Inferior parietal cortex (tissue), 1 donor: ENCODE data around the gene SLC19A1.

ENCODE experiments used
- DNase-seq: peaks from one replicate; pipeline ENCODE4 v3.0.0-alpha.2; 2016; ENCODE audit errors: extremely low spot score

The SLC19A1 gene

GRCh38 chr21:45545236-45545570 lies 3.0 kb upstream of the SLC19A1 start:
- no peak for DNase-seq

DNA sequence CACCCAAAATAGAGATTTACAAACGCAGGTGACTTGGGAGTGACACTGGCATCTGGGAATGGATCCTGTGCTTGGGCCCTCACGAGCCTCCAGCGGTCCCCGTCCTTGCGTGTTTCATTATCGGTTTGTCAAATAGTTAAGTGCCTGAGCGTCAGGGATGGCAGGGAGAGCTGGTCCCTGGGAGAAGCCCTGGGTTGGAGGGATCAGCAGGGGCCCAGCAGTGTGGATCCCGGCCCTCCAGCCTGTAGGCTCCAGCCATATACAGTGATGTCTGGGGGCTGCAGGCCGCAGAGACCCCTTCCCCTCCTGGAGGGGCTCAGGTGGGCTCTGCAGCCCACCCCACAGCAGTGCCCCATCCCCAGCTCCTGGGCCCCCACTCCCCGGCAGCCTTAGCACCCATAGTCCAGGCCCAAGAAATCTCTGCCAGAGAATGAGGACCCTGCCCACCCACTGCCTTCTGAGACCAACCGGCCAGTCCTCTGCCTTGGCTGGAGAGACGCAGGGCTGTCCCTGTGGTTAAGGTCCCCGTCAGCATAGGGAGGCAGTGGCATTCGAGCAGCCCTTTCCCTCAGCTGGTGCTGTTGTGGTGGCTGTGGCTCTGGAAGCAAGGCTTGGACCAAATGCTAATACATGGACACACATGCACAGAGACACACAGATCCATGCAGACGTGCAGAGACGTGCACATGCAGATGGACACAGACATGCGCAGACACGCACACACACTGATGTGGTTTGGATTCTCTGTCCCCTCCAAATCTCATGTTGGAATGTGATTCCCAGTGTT lies 2.4 kb upstream of the SLC19A1 start:
- DNase-seq, result no peak

DNA sequence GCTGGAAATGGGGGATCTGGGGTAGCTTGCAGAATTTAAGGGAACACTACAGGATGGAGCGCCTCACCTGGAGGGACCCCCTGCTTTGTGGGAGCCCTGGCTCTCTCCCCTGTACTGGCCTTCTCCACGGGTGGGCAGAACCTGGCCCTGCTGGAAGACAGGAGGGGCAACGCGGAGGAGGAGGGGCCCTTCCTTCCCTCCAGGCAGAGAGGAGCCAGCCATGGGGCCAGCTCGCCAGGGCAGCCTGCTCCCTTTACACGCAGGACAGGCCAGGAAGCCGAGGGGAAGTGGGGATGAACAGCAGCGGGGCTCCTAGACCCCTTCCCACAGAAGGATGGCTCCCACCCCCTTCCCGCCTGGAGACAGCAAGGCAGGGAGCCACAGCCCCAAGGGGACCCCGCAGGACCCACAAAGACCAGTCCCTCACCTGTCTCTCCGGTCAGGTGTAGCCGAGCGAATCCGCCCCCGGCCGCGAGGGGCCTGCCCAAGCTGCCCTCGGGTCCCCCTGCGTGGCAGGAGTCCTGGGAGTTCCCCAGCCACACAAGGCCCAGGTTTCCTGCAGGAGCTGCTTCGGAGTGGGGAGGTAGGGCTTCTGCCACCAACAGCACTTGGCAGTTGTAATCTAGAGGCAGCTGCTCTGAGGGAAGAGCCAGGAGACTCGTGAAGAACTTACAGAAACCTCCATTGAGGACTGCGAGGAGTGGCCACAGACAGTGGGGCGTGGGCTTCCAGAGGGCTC lies 1.6 kb upstream of the SLC19A1 start:
- DNase-seq, result no peak

DNA sequence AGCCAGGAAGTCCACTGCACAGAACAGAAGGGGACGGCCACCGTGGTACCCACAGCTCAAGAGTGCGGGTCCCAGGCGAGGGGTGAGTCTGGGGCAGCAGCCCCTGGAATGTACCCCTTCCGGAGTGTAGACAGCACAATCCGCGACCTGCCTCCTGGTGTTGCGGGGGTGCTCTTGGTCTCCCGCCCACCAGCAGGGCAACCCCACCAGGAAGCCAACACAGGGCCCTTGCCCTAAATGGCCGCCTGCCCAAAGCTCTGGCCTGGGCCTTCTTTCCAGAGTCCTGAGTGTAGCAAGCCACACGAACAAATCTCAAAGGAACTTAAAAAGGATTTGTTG lies 1.1 kb upstream of the SLC19A1 start:
- peak; percentile 15 for DNase-seq

DNA sequence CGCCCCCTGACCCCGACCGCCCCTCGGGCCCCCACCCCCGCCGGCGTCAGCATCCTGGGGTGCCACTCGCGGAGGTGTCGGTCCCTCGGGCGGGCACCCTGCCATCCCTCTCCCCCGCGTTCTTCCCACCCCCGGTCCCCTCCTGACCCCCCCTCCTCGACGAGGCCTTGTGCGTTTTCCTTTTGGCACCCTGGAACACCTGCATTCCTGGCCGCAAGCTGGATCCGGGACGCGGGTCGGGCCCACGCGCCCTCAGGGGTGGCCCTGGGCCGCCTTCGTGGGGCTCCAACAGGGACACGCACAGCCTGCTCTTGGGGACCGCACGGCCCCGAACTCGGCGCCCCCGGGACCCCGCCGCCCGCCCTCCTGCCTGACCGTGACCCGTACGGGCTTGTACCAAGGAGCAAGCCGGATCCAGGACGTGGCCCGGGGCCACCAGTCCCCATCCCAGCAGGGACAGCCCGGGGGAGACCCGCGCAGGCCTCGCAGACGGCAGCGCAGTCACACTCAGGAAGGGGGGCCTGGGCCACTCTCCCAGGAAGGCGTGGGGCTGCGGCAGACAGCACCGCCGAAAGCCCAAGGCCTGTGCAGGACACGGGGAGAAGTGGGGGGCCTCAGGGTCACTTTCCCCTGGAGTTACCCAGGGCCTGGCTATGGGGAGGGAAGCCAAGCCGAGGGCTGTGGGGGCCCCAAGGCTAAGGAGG lies 579 bp upstream of the SLC19A1 start:
- DNase-seq, result no peak

DNA sequence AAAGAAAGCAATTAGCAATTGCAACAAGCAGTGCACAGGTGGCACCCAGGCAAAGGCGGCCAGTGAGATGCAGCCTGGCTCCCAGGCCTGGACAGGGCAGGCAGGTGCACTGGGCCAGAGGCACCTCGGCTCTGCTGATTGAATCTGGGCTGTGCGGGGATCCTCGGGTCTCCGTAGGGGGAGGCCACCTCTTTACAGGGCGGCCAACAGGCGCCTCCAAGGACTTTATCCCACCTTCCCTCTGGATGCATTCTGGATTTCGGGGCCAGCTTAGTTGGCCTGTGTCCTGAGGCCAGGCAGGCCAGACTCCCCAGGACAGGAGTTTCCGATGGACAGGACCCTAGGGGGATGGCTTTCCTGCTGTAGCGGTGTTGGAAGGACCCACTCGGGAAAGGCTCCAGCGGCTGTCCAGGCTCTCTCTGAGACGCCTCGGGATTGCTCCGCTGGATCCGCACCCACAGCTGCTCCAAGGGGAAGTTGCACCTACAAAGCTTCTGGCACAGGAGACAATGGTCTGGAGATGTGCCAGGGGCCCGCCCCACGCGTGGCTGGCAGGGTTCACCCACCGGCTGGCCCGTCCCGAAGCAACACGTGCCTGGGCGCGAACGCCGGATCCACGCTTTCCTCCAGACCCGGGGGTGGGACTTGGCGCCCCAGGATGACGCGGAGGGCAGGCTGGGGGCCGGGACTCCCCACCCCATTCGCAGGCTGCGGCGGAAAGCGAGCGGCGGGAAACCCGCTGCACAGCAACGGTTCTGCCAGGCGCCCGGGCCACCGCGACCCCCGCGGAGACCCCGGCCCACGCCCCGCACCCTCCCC lies 810 bp downstream of the SLC19A1 start:
- DNase-seq, result peak; percentile 51

DNA sequence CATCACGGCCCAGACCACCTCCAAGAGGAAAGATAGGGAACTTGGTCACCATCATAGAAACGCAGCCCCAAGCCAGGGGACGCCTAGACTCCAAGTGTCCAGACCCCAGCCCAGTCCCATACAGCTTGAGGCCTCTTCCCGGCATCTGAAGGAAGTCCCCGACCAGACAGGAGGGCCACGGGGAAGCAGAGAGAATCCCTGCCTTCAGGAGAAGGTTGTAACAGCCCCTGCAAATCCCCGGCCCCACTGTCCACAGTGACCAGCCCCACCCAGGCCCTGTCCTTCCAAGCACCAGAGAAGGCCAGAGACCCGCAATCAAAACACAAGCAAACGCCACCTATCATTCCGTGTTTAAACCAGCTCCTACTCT lies 1.7 kb downstream of the SLC19A1 start:
- no peak for DNase-seq

DNA sequence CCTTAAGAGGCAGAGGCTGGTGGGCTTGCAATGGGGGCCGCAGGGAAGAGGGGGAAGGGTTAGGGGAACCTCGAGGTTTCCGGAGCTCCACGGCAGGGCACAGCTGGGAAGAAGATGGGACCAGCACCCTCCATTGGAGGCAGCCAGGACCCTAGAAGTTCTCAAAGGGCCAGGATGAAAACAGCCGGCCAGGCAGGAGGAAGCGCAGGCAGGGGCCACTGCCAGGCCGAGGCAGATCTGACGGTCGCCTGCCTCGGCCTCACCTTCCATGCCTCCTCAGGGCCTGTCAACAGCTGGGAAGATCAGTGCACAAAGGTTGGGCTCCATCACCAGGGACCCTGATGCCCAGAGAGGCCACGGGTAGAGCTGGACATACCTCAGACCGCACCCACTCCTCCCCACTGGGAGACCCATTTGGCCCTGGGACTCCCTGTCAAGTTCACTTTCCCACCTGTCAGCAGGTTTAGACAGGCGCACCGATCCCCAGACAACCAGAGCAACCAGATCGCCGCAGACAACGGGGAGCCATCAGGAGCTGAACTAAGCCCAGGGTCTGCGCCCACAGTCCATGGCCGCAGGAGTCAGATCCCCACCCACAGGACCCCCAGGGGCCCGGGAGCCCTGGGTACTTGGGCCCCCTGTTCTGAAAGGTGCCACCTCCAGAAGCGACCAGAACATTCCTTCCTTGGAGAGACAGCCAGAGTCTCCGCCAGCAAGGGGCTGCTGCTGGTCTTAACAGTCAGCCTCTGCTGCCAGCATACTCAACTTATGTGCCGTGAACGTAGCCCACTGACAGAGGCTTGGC lies 2.2 kb downstream of the SLC19A1 start:
- DNase-seq, result no peak

GRCh38 chr21:45539046-45539795 lies 3.0 kb downstream of the SLC19A1 start:
- no peak for DNase-seq

GRCh38 chr21:45538381-45539045 lies 3.7 kb downstream of the SLC19A1 start:
- DNase-seq, result no peak

DNA sequence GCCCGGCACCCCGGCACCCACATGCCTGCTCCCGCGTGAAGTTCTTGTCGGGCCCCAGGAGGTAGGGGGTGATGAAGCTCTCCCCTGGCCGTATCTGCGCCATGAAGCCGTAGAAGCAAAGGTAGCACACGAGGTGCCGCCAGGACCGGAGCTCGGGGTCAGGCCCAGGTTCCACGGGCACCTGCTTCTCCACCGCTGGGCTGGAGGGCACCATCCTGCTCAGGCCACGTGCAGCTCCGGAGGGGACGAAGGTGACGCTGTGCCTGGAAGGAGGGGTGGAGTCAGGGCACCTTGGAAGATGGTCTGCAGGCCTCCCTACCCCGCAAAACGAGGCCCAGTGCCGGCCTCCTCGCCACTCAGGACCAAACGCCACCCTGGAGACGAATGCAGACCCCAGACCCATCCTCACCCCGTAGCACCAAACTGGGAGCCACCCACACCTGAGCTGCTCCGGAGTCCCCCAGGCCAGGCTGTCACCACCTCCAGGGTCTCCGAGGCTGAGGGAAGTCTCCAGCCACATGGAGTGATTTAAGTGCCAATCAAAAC lies 4.4 kb downstream of the SLC19A1 start:
- DNase-seq, result no peak

DNA sequence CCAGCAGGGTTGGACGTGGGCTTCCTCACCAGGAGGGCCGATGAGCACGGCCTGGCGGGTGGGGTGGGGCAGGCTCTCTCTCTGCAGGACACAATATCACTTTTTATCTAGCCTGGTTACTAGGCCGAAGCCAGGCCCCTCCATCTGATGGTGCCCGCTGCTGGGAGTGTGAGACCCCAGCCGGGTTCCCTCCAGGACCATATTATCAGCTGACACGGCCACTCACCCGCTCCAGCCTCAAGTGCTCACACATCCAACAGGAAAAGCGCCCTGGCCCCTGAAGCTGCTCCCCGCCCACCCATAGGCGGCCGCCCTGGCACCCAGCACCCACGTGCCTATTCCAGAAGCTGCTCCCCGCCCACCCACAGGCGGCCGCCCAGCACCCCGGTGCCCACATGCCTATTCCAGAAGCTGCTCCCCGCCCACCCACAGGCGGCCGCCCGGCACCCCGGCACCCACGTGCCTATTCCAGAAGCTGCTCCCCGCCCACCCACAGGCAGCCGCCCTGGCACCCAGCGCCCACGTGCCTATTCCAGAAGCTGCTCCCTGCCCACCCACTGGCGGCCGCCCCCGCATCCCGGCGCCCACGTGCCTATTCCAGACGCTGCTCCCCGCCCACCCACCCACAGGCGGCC lies 5.0 kb downstream of the SLC19A1 start:
- DNase-seq, result no peak

- DNase-seq, result no peak
These were observed 5.7 kb downstream of the SLC19A1 start for GRCh38 chr21:45536301-45537081.

DNA sequence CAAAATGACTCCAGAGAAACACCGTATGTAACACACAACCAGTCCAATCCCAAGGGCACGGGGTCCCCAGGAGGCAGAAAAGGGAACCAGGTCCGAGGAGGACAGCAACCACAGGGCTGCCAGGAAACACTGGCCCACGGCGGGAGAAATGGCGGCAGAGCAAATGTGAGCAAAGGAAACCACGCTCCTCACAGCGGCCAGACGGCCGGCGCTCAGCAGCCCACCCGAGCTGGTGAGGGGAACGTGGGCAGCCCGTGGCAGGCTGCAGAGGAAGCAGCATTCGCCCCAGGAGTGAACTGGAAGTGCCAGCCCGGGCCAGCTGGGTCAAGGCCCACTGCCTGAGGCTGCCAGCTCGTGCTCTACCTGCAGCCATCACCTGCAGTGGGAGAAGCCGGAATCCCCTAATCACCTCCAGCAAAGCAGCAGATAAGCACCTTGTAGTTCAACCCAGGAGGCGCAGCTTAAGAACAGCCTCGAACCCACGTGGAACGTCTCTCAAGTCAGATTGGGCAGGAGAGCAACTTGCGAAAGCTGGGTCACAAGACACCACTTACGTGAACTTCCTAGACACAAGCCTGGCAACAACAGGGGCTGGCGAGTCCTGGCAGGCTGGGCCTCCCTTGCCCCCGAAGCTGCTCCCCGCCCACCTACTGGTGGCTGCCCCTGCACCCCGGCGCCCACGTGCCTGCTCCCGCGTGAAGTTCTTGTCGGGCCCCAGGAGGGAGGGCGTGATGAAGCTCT lies 6.7 kb downstream of the SLC19A1 start:
- no peak for DNase-seq

DNA sequence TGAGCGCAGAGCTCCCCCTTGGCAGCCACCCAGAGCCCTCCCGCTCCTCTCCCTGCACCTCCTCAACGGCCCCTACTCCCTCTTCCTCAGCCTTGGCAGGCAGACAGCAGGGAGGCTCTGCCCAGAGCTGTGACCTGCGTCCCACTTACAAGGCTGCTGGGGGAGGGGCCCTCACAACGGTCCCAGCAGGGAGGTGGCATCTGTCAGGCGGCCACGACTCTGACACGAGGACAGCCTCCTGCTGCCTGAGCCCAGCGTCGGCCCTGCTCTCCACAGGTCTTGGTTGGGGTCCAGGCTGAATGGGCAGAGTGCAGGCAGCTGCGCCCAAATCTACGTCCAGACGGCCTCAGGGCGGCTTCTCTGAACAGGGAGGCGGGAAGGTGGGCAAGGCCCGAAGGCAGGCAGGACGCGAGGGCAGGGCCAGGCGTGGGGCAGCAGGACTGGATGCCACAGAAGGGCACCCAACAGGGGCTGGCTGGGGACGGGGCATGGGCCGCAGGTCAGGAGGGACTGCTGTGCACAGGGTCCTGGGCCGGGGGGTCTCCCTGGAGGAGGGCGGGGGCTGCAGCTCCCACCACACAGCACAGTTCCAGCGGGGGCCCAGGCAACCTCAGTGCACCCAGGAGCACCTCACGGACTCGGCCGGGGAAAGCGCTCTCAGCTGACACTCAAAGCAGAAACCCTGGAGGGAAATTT lies 7.5 kb downstream of the SLC19A1 start:
- DNase-seq, result peak; percentile 13

DNA sequence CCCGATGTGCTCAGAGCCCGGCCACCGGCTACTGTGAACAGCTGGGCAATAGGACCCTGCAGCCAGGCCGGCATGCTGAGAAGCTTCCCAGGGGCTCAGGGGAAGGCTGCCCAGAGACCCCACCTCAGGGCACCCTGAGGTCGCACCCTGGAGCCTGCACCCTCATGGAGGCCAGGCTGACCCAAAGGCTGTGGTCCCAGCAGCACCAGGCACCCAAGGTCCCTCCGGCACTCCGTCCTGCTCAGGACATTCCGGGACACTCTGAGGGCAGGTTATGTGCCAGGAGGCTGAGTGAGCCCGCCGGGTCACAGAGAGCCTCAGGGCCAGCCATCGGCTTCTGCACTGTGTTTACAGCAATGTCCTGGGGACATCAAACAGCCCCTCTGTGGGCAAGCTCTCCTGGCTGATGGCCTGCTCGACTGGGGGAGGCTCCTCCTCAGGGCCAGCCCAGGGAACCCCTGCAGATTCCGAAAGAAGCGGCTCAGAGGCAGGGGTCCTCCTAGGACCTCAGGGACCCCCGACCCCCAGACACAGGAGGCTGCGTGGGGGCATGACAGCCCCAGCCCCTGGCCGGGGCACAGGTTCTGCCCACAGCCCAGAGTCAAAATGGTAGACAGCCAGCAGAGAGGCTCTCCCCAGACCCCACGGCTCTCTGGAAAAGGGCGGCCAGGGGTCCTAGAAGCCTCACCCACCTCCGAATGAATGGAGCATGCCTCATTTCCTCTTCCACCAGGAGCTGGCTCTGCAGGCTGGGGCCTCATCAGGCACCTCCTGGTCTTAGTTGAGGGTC lies 8.2 kb downstream of the SLC19A1 start:
- DNase-seq, result no peak
